Measurements from ENCODE around the gene CEBPZ.
"Not testable (repeated sequence)": the region's sequence is repeated elsewhere in the genome, so short reads cannot be mapped to it uniquely, and the experiment has no call there.

Gene CEBPZ

GRCh38 chr2:37211939-37212338 is 19.5 kb downstream of the CEBPZ start:
- Histone ChIP-seq H3K27me3 (ENCODE audit: control insufficient read depth, insufficient read depth, low read length) (no peaks in the 10 kb centered on the region), H3K4me3 (ENCODE audit: low read depth, low read length) (no peak overlapping the region), H3K36me3 (ENCODE audit: control insufficient read depth, insufficient read depth, low read length) (peaks cover 51% of the 10 kb centered on the region), H3K4me1 (ENCODE audit: control insufficient read depth, insufficient read depth, low read length) (no peaks in the 10 kb centered on the region), H3K9ac (ENCODE audit: low read depth, low read length) (no peak overlapping the region), H3K9me3 (ENCODE audit: control insufficient read depth, insufficient read depth, low read length) (no peaks in the 10 kb centered on the region)

- Histone ChIP-seq H3K9ac (ENCODE audit: low read depth, low read length) (no peak overlapping the region), H3K36me3 (ENCODE audit: control insufficient read depth, insufficient read depth, low read length) (peaks cover 51% of the 10 kb centered on the region), H3K27me3 (ENCODE audit: control insufficient read depth, insufficient read depth, low read length) (no peaks in the 10 kb centered on the region), H3K9me3 (ENCODE audit: control insufficient read depth, insufficient read depth, low read length) (no peaks in the 10 kb centered on the region), H3K4me3 (ENCODE audit: low read depth, low read length) (no peak overlapping the region), H3K4me1 (ENCODE audit: control insufficient read depth, insufficient read depth, low read length) (peaks cover 5% of the 10 kb centered on the region)
Observed at GRCh38 chr2:37211212-37211611, 20.2 kb downstream of the CEBPZ start.

GRCh38 chr2:37206760-37207159 is 24.6 kb downstream of the CEBPZ start:
- not testable (repeated sequence) for H3K9me3 ChIP-seq (ENCODE audit: control insufficient read depth, insufficient read depth, low read length); H3K27me3 ChIP-seq (ENCODE audit: control insufficient read depth, insufficient read depth, low read length); H3K9ac ChIP-seq (ENCODE audit: low read depth, low read length); H3K4me3 ChIP-seq (ENCODE audit: low read depth, low read length)
- peaks cover 15% of the 10 kb centered on the region for H3K4me1 ChIP-seq (ENCODE audit: control insufficient read depth, insufficient read depth, low read length)
- peaks cover 40% of the 10 kb centered on the region for H3K36me3 ChIP-seq (ENCODE audit: control insufficient read depth, insufficient read depth, low read length)

- peaks cover 36% of the 10 kb centered on the region for H3K36me3 ChIP-seq (ENCODE audit: control insufficient read depth, insufficient read depth, low read length)
- peak overlapping the region; percentile 77 for H3K9ac ChIP-seq (ENCODE audit: low read depth, low read length)
- H3K4me1 ChIP-seq (ENCODE audit: control insufficient read depth, insufficient read depth, low read length): peaks cover 15% of the 10 kb centered on the region
- H3K4me3 ChIP-seq (ENCODE audit: low read depth, low read length): peak overlapping the region; percentile 13
- no peaks in the 10 kb centered on the region for H3K27me3 ChIP-seq (ENCODE audit: control insufficient read depth, insufficient read depth, low read length)
- H3K9me3 ChIP-seq (ENCODE audit: control insufficient read depth, insufficient read depth, low read length): no peaks in the 10 kb centered on the region
Observed at GRCh38 chr2:37205689-37206341, 25.6 kb downstream of the CEBPZ start.

- H3K4me3 ChIP-seq (ENCODE audit: low read depth, low read length): peak overlapping the region; percentile 10
- H3K27me3 ChIP-seq (ENCODE audit: control insufficient read depth, insufficient read depth, low read length); H3K9me3 ChIP-seq (ENCODE audit: control insufficient read depth, insufficient read depth, low read length): not testable (repeated sequence)
- H3K4me1 ChIP-seq (ENCODE audit: control insufficient read depth, insufficient read depth, low read length): peaks cover 18% of the 10 kb centered on the region
- H3K9ac ChIP-seq (ENCODE audit: low read depth, low read length): peak overlapping the region; percentile 56
- H3K36me3 ChIP-seq (ENCODE audit: control insufficient read depth, insufficient read depth, low read length): peaks cover 31% of the 10 kb centered on the region
Observed at GRCh38 chr2:37205071-37205661, 26.2 kb downstream of the CEBPZ start.

GRCh38 chr2:37203708-37204107 is 27.7 kb downstream of the CEBPZ start:
- Histone ChIP-seq H3K4me1 (ENCODE audit: control insufficient read depth, insufficient read depth, low read length) (peaks cover 26% of the 10 kb centered on the region), H3K27me3 (ENCODE audit: control insufficient read depth, insufficient read depth, low read length) (no peaks in the 10 kb centered on the region), H3K9me3 (ENCODE audit: control insufficient read depth, insufficient read depth, low read length) (no peaks in the 10 kb centered on the region), H3K4me3 (ENCODE audit: low read depth, low read length) (no peak overlapping the region), H3K36me3 (ENCODE audit: control insufficient read depth, insufficient read depth, low read length) (peaks cover 19% of the 10 kb centered on the region), H3K9ac (ENCODE audit: low read depth, low read length) (no peak overlapping the region)

GRCh38 chr2:37201766-37202165 is 29.6 kb downstream of the CEBPZ start:
- H3K9ac ChIP-seq (ENCODE audit: low read depth, low read length): no peak overlapping the region
- no peak overlapping the region for H3K4me3 ChIP-seq (ENCODE audit: low read depth, low read length)
- H3K9me3 ChIP-seq (ENCODE audit: control insufficient read depth, insufficient read depth, low read length): no peaks in the 10 kb centered on the region
- peaks cover 19% of the 10 kb centered on the region for H3K36me3 ChIP-seq (ENCODE audit: control insufficient read depth, insufficient read depth, low read length)
- H3K4me1 ChIP-seq (ENCODE audit: control insufficient read depth, insufficient read depth, low read length): peaks cover 26% of the 10 kb centered on the region
- no peaks in the 10 kb centered on the region for H3K27me3 ChIP-seq (ENCODE audit: control insufficient read depth, insufficient read depth, low read length)

GRCh38 chr2:37201208-37201607 is 30.2 kb downstream of the CEBPZ start:
- Histone ChIP-seq H3K27me3 (ENCODE audit: control insufficient read depth, insufficient read depth, low read length) (no peaks in the 10 kb centered on the region), H3K4me1 (ENCODE audit: control insufficient read depth, insufficient read depth, low read length) (peaks cover 21% of the 10 kb centered on the region), H3K36me3 (ENCODE audit: control insufficient read depth, insufficient read depth, low read length) (peaks cover 19% of the 10 kb centered on the region), H3K9ac (ENCODE audit: low read depth, low read length) (no peak overlapping the region), H3K9me3 (ENCODE audit: control insufficient read depth, insufficient read depth, low read length) (no peaks in the 10 kb centered on the region), H3K4me3 (ENCODE audit: low read depth, low read length) (no peak overlapping the region)

- H3K27me3 ChIP-seq (ENCODE audit: control insufficient read depth, insufficient read depth, low read length): no peaks in the 10 kb centered on the region
- peak overlapping the region; percentile 10 for H3K4me3 ChIP-seq (ENCODE audit: low read depth, low read length)
- H3K9ac ChIP-seq (ENCODE audit: low read depth, low read length): peak overlapping the region; percentile 17
- no peaks in the 10 kb centered on the region for H3K9me3 ChIP-seq (ENCODE audit: control insufficient read depth, insufficient read depth, low read length)
- H3K36me3 ChIP-seq (ENCODE audit: control insufficient read depth, insufficient read depth, low read length): peaks cover 16% of the 10 kb centered on the region
- H3K4me1 ChIP-seq (ENCODE audit: control insufficient read depth, insufficient read depth, low read length): peaks cover 10% of the 10 kb centered on the region
Observed at GRCh38 chr2:37198681-37199065, 32.7 kb downstream of the CEBPZ start.

- peak within 1 kb of the TSS; percentile 96 for H3K9ac ChIP-seq (ENCODE audit: low read depth, low read length)
- H3K9me3 ChIP-seq (ENCODE audit: control insufficient read depth, insufficient read depth, low read length): no peaks in the 10 kb centered on the region
- peaks cover 5% of the 10 kb centered on the region for H3K36me3 ChIP-seq (ENCODE audit: control insufficient read depth, insufficient read depth, low read length)
- no peaks in the 10 kb centered on the region for H3K27me3 ChIP-seq (ENCODE audit: control insufficient read depth, insufficient read depth, low read length)
- H3K4me1 ChIP-seq (ENCODE audit: control insufficient read depth, insufficient read depth, low read length): peaks cover 24% of the 10 kb centered on the region
- peak within 1 kb of the TSS; percentile 95 for H3K4me3 ChIP-seq (ENCODE audit: low read depth, low read length)
Observed at GRCh38 chr2:37196320-37197195, 34.8 kb downstream of the CEBPZ start, which contains the start of gene CEBPZOS. Gene CEBPZOS (plus strand): TSS chr2:37196496. CDS start chr2:37199705, 3,209 bp downstream.

- peak overlapping the region; percentile 95 for H3K4me3 ChIP-seq (ENCODE audit: low read depth, low read length)
- not testable (repeated sequence) for H3K9me3 ChIP-seq (ENCODE audit: control insufficient read depth, insufficient read depth, low read length); H3K27me3 ChIP-seq (ENCODE audit: control insufficient read depth, insufficient read depth, low read length); H3K36me3 ChIP-seq (ENCODE audit: control insufficient read depth, insufficient read depth, low read length); H3K9ac ChIP-seq (ENCODE audit: low read depth, low read length)
- peaks cover 27% of the 10 kb centered on the region for H3K4me1 ChIP-seq (ENCODE audit: control insufficient read depth, insufficient read depth, low read length)
Observed at GRCh38 chr2:37195862-37196319, 35.5 kb downstream of the CEBPZ start.
